Measurements from ENCODE around the gene ANXA6. TPM values are rescaled to one million over a fixed set of nuclear protein-coding genes. Genes with fewer than 3 reads are reported as not detected.
"Not testable (repeated sequence)": the region's sequence is repeated elsewhere in the genome, so short reads cannot be mapped to it uniquely, and the experiment has no call there.

The ANXA6 gene
- total and polyA plus RNA-seq, 4 experiments from 2014 or later, result 229 to 342 (median 324) TPM

DNA sequence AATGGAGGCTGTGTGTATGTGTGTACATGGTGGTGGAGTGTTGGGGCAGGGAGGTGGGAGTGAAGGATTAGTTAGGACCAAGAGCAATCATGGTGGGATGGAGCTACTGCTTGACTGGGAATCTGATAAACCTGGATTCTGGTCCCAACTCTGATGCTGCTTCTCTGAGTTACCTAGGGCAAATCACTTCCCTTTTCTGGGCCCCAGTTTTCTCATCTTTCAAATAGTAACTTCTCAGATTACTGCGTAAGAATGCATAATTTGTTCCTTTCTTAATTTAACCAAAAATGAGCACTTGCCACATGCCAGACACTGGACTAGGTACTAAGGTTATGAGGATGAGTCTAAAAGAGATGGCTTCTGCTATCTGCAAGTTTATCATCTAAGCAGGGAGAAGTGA lies 20.8 kb upstream of the ANXA6 start:
- POLR2A ChIA-PET (ENCODE audit: partially characterized antibody), result interaction anchor here (1.0 to 1.5 kb wide), 2 partner anchors 11 to 14 kb away, joined by 3 read pairs; no protein-coding TSS in a partner anchor
- Mint-ChIP-seq H3K9me3 (no peaks in the 10 kb centered on the region), H3K27me3 (no peaks in the 10 kb centered on the region), H3K36me3 (peaks cover 32 to 41% of the 10 kb centered on the region in 2 donors), H3K4me3 (no peak overlapping the region), H3K27ac (peak overlapping the region in 6 of 7 donors; percentile 1 to 71 (median 20)), H3K4me1 (peaks cover 3 to 6% (median 5%) of the 10 kb centered on the region in 4 donors)
- Histone ChIP-seq H3K4me1 (ENCODE audit: insufficient read depth, low read length) (no peaks in the 10 kb centered on the region), H3K36me3 (ENCODE audit: insufficient read depth, low read length) (peaks cover 29% of the 10 kb centered on the region), H3K27me3 (ENCODE audit: insufficient read depth, low read length) (no peaks in the 10 kb centered on the region), H3K27ac (ENCODE audit: low read depth, low read length) (no peak overlapping the region), H3K9me3 (ENCODE audit: control insufficient read depth in 1 of 2, low read length in 2 of 2) (no peaks in the 10 kb centered on the region), H3K4me3 (ENCODE audit: low read length in 2 of 2) (no peak overlapping the region)
- DNase-seq, result no peak
- CTCF ChIA-PET (ENCODE audit: partially characterized antibody), result interaction anchor here (4.0 kb wide), 1 partner anchor 13 kb away, joined by 13 read pairs; no protein-coding TSS in a partner anchor
- intact Hi-C loops (cut with micrococcal nuclease), result no loop called here

DNA sequence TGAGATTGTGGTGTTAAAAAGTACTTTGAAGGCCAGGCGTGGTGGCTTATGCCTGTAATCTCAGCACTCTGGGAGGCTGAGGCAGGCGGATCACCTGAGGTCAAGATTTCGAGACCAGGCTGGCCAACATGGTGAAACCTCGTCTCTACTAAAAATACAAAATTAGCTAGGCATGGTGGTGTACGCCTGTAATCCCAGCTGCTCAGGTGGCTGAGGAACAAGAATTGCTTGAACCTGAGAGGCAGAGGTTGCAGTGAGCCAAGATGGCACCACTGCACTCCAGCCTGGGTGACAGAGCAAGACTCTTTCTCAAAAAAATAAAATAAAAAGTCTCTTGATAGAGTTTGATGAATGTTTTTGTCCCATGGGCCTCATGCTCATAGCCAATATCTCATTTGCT lies 18.7 kb upstream of the ANXA6 start:
- H3K36me3 ChIP-seq (ENCODE audit: insufficient read depth, low read length); H3K4me1 ChIP-seq (ENCODE audit: insufficient read depth, low read length); H3K27ac ChIP-seq (ENCODE audit: low read depth, low read length); H3K27me3 ChIP-seq (ENCODE audit: insufficient read depth, low read length); H3K27me3 Mint-ChIP-seq; H3K4me3 ChIP-seq (ENCODE audit: low read length in 2 of 2); H3K9me3 Mint-ChIP-seq; H3K27ac Mint-ChIP-seq; H3K9me3 ChIP-seq (ENCODE audit: control insufficient read depth in 1 of 2, low read length in 2 of 2); intact Hi-C loops (cut with micrococcal nuclease); DNase-seq; H3K4me3 Mint-ChIP-seq: not testable (repeated sequence)
- Mint-ChIP-seq H3K36me3 (peaks cover 20 to 29% of the 10 kb centered on the region in 2 donors), H3K4me1 (peaks cover 8 to 12% (median 10%) of the 10 kb centered on the region in 4 donors)
- ChIA-PET CTCF (ENCODE audit: partially characterized antibody) (interaction anchor here (0.6 to 2.7 kb wide), 5 partner anchors 19 to 65 kb away, joined by 3 to 17 read pairs (median 5); no protein-coding TSS in a partner anchor), POLR2A (ENCODE audit: partially characterized antibody) (interaction anchor here (0.6 to 1.0 kb wide), 2 partner anchors 28 to 47 kb away, joined by 3 read pairs; partner anchors contain the start of gene CCDC69)

DNA sequence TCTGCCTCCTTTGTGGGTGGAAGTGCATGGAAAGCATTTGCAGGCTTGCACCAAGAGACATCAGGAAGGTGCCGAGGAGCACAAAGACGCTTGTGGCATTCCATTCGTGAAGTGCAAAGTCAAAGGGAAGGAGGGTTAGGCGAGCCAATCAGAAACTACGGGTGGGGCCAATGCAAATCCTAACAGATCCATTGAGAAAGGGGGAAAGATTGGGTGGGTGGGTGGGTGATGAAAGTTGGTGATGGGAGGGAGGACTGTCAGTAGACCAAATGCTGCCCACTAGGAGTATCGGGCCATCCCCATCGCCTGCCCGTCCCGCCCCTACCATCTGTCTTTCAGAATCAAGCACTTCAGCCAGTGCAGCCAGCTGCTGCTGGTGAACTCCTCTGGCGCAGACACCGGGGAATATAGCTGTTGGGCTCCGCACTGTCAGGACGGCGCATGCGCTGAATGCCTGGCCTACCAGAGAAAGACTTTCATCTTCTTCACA lies 17.1 kb upstream of the ANXA6 start:
- CTCF ChIA-PET (ENCODE audit: partially characterized antibody), result interaction anchor here (0.8 kb wide), 1 partner anchor 48 kb away, joined by 4 read pairs; no protein-coding TSS in a partner anchor
- Histone ChIP-seq H3K4me3 (ENCODE audit: low read length in 2 of 2) (no peak overlapping the region), H3K36me3 (ENCODE audit: insufficient read depth, low read length) (peaks cover 8% of the 10 kb centered on the region), H3K27me3 (ENCODE audit: insufficient read depth, low read length) (no peaks in the 10 kb centered on the region), H3K27ac (ENCODE audit: low read depth, low read length) (no peak overlapping the region), H3K9me3 (ENCODE audit: control insufficient read depth in 1 of 2, low read length in 2 of 2) (no peaks in the 10 kb centered on the region), H3K4me1 (ENCODE audit: insufficient read depth, low read length) (peaks cover 8% of the 10 kb centered on the region)
- H3K27ac Mint-ChIP-seq, result peak overlapping the region in 1 of 7 donors; percentile 89
- peaks cover 12 to 17% of the 10 kb centered on the region in 2 donors for H3K36me3 Mint-ChIP-seq
- POLR2A ChIA-PET (ENCODE audit: partially characterized antibody), result interaction anchor here (0.7 kb wide), 1 partner anchor 37 kb away, joined by 3 read pairs; no protein-coding TSS in a partner anchor
- peaks cover 0 to 4% (median 0%) of the 10 kb centered on the region in 8 donors for H3K9me3 Mint-ChIP-seq
- no peak for DNase-seq
- intact Hi-C loops (cut with micrococcal nuclease), result loop anchor here (5.0 kb wide), 2 partner anchors 48 to 143 kb away; partner anchors contain the start of gene CCDC69
- no peaks in the 10 kb centered on the region for H3K27me3 Mint-ChIP-seq
- no peak overlapping the region for H3K4me3 Mint-ChIP-seq
- H3K4me1 Mint-ChIP-seq, result peaks cover 17 to 19% (median 18%) of the 10 kb centered on the region in 4 donors

DNA sequence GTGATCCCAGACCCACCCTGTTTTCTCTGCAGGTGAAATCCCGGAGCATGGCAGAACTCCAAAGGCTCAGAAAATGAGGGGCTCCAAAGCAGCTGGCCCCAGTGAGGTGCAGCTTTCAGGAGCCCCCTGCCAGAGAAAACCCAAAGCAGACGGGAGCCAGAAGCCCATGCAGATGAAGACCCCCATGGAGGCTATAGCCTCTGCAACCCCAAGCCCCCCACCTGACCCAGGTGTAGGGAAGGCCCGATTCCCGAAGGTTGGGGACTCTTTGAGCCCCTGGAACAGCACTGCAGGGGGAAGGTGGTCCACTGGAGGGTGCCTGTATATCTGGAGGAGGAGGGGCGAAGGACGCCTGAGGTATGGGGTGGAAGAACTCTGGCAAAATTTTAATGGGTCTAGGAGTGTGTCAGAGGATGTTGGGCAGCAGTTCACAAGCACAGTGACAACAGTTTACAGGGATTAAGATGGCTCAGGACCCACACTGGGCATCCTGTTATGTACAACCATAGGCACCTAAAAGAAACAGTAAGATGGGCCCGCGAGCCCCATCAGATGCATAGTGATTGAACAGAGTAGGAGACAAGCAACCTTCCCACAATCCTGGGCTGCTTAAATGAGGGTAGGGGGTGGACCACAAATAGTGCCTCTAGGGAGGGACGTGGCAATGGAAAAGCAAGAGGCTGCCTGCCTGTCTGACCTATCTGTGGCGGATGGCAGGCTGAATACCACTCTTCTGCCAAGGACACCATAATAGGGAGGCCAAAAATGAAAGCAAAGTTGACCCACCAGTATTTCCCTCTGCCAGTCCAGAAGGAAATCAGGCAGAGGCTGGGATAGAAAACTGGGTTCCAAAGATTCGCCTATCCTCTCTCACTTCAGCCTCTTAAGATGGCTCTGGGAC lies 16.4 kb upstream of the ANXA6 start:
- Mint-ChIP-seq H3K27ac (peak overlapping the region in 5 of 7 donors; percentile 59 to 89 (median 81)), H3K4me1 (peaks cover 17 to 26% (median 21%) of the 10 kb centered on the region in 4 donors), H3K9me3 (peaks cover 0 to 7% (median 0%) of the 10 kb centered on the region in 8 donors), H3K4me3 (peak overlapping the region in 1 of 8 donors; percentile 36), H3K27me3 (no peaks in the 10 kb centered on the region), H3K36me3 (peaks cover 10 to 14% of the 10 kb centered on the region in 2 donors)
- Histone ChIP-seq H3K9me3 (ENCODE audit: control insufficient read depth in 1 of 2, low read length in 2 of 2) (no peaks in the 10 kb centered on the region), H3K36me3 (ENCODE audit: insufficient read depth, low read length) (peaks cover 6% of the 10 kb centered on the region), H3K27me3 (ENCODE audit: insufficient read depth, low read length) (no peaks in the 10 kb centered on the region), H3K4me3 (ENCODE audit: low read length in 2 of 2) (no peak overlapping the region), H3K27ac (ENCODE audit: low read depth, low read length) (no peak overlapping the region), H3K4me1 (ENCODE audit: insufficient read depth, low read length) (peaks cover 8% of the 10 kb centered on the region)
- ChIA-PET CTCF (ENCODE audit: partially characterized antibody) (interaction anchor here (1.1 to 40.5 kb wide), 3 partner anchors 16 to 66 kb away, joined by 5 to 2066 read pairs (median 159); partner anchors contain the start of gene ANXA6), POLR2A (ENCODE audit: partially characterized antibody) (interaction anchor here (0.8 to 1.3 kb wide), 4 partner anchors 9 to 50 kb away, joined by 3 to 6 read pairs (median 3); partner anchors contain the start of gene CCDC69)
- DNase-seq, result no peak
- intact Hi-C loops (cut with micrococcal nuclease), result loop anchor here (5.0 kb wide), 2 partner anchors 48 to 143 kb away; partner anchors contain the start of gene CCDC69

DNA sequence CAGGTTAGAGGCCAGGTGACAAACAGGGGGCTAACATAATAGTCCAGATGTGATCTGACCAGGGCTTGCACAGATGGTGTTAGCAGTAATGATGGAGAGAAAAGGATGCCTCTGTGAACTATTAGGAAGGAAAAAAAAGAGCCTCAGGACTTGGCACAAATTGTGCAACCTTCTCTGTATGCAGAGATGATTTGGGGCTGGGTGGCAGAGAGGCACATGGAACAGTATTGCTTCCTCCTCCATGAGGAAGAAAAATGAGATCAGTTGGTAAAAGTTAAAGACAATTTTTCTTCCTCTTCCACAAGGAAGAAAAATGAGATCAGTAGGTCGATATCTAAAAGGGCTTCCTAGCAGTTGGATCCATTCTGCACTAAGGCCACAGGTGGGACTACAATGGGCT lies 13.9 kb upstream of the ANXA6 start:
- peaks cover 2 to 4% of the 10 kb centered on the region in 2 donors for H3K36me3 Mint-ChIP-seq
- no peak for DNase-seq
- no peak overlapping the region for H3K4me3 ChIP-seq (ENCODE audit: low read length in 2 of 2)
- peaks cover 0 to 7% (median 0%) of the 10 kb centered on the region in 8 donors for H3K9me3 Mint-ChIP-seq
- H3K4me1 ChIP-seq (ENCODE audit: insufficient read depth, low read length), result peaks cover 8% of the 10 kb centered on the region
- intact Hi-C loops (cut with micrococcal nuclease), result loop anchor here (5.0 kb wide), 2 partner anchors 51 to 146 kb away; partner anchors contain the start of gene CCDC69
- peaks cover 13 to 28% (median 21%) of the 10 kb centered on the region in 4 donors for H3K4me1 Mint-ChIP-seq
- H3K9me3 ChIP-seq (ENCODE audit: control insufficient read depth in 1 of 2, low read length in 2 of 2), result no peaks in the 10 kb centered on the region
- H3K27ac ChIP-seq (ENCODE audit: low read depth, low read length), result no peak overlapping the region
- CTCF ChIA-PET (ENCODE audit: partially characterized antibody), result interaction anchor here (0.8 to 40.5 kb wide), 5 partner anchors 8 to 123 kb away, joined by 3 to 2066 read pairs (median 7); partner anchors contain the start of gene ANXA6
- H3K36me3 ChIP-seq (ENCODE audit: insufficient read depth, low read length), result no peaks in the 10 kb centered on the region
- peak overlapping the region in 5 of 7 donors; percentile 43 to 92 (median 84) for H3K27ac Mint-ChIP-seq
- H3K27me3 Mint-ChIP-seq, result no peaks in the 10 kb centered on the region
- no peak overlapping the region for H3K4me3 Mint-ChIP-seq
- POLR2A ChIA-PET (ENCODE audit: partially characterized antibody), result interaction anchor here (0.9 to 1.0 kb wide), 2 partner anchors 40 to 81 kb away, joined by 3 to 4 read pairs; partner anchors contain the start of gene GM2A
- H3K27me3 ChIP-seq (ENCODE audit: insufficient read depth, low read length), result no peaks in the 10 kb centered on the region

DNA sequence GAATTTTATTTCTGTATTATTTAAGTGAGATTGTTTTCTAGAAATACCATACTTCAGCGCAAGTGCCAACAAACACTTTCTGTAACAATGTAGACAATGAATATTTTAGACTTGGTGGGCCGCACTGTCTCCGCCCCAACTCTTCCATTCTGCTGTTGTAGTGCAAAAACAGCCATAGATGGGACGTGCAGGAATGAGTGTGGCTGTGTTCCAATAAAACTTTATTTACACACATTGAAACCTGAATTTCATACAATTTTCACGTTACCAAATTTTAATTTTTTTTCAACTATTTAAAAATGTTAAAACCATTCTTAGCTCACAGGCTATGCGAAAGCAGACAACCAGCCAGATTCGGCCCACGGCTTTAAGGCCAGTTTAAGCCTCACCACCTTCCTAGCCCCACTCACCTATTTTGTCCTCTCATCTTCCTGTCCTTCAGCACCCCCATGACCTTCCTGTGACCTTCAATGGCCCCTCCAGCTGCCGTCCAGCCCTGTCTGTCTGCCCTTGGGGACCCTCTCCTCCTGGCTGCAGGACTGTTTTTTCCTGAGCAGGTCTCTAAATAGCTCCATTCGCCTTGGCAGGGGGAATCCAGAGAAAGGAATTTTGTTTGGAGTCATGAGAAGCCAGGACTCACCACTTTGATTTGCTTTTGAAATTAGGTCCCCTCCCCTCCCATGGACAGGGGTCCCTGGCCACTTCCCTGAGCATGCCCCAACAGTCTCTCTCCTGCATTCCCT lies 11.2 kb upstream of the ANXA6 start:
- H3K4me1 Mint-ChIP-seq, result peaks cover 18 to 38% (median 27%) of the 10 kb centered on the region in 4 donors
- peaks cover 0 to 7% (median 0%) of the 10 kb centered on the region in 8 donors for H3K9me3 Mint-ChIP-seq
- Histone ChIP-seq H3K4me3 (ENCODE audit: low read length in 2 of 2) (no peak overlapping the region), H3K27me3 (ENCODE audit: insufficient read depth, low read length) (no peaks in the 10 kb centered on the region), H3K27ac (ENCODE audit: low read depth, low read length) (no peak overlapping the region), H3K36me3 (ENCODE audit: insufficient read depth, low read length) (no peaks in the 10 kb centered on the region), H3K4me1 (ENCODE audit: insufficient read depth, low read length) (peaks cover 8% of the 10 kb centered on the region), H3K9me3 (ENCODE audit: control insufficient read depth in 1 of 2, low read length in 2 of 2) (no peaks in the 10 kb centered on the region)
- no peak overlapping the region for H3K4me3 Mint-ChIP-seq
- H3K27ac Mint-ChIP-seq, result peak overlapping the region in 3 of 7 donors; percentile 25 to 76 (median 70)
- no peaks in the 10 kb centered on the region for H3K27me3 Mint-ChIP-seq
- CTCF ChIA-PET (ENCODE audit: partially characterized antibody), result interaction anchor here (1.2 to 40.5 kb wide), 3 partner anchors 36 to 71 kb away, joined by 3 to 2066 read pairs (median 159); partner anchors contain the start of gene ANXA6
- intact Hi-C loops (cut with micrococcal nuclease), result no loop called here
- H3K36me3 Mint-ChIP-seq, result no peaks in the 10 kb centered on the region
- POLR2A ChIA-PET (ENCODE audit: partially characterized antibody), result interaction anchor here (1.4 to 2.0 kb wide), 4 partner anchors 28 to 43 kb away, joined by 3 to 5 read pairs (median 4); no protein-coding TSS in a partner anchor
- no peak for DNase-seq
